ENCODE data around the gene ITGB5.

DNA sequence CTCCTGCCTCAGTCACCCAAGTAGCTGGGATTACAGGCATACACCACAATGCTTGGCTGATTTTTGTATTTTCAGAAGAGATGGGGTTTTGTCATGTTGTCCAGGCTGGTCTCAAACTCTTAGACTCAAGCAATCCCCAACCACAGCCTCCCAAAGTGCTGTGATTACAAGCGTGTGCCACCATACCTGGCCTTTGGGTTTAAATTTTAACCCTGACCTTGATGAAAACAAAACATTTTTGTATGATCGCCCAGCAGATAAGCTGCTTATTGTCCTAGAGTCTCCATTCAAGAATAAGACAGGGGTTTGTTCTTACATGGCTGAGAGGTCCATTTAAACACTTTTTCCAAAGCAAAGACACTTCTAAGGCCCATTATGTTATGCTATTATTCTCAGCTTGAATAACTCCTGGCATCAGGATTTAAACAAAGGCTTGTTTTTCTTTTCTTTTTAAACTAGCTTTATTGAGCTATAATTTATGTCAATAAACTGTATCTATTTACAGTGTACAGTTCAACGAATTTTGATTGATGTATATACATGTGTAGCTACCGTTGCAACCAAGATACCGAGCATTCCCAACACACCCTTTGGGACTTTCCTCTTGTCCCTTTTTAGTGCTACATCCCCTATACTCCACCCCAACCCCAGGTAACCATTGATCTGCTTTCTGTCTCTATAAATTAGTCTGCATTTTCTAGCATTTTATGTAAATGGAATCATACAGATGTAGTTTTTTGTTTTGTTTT lies 48.8 kb upstream of the ITGB5 start:
- TF ChIP-seq, protein P1, sequence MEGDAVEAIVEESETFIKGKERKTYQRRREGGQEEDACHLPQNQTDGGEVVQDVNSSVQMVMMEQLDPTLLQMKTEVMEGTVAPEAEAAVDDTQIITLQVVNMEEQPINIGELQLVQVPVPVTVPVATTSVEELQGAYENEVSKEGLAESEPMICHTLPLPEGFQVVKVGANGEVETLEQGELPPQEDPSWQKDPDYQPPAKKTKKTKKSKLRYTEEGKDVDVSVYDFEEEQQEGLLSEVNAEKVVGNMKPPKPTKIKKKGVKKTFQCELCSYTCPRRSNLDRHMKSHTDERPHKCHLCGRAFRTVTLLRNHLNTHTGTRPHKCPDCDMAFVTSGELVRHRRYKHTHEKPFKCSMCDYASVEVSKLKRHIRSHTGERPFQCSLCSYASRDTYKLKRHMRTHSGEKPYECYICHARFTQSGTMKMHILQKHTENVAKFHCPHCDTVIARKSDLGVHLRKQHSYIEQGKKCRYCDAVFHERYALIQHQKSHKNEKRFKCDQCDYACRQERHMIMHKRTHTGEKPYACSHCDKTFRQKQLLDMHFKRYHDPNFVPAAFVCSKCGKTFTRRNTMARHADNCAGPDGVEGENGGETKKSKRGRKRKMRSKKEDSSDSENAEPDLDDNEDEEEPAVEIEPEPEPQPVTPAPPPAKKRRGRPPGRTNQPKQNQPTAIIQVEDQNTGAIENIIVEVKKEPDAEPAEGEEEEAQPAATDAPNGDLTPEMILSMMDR (IDR thresholded peaks at IDR 0.05; ENCODE audit: insufficient read depth, low read depth, low read length), result no peak
- no peak for TF ChIP-seq EZH2 (IDR thresholded peaks at IDR 0.05; ENCODE audit: insufficient read depth, low read length)
